SH-SY5Y (cell line): Measurements from ENCODE around the gene LIN7C.

Experiments
- GATA2 ChIP-seq: IDR thresholded peaks from 2 replicates; pipeline ENCODE4 v1.6.1; 2011; ENCODE audit warnings: mild to moderate bottlenecking, low read depth, low read length
- GATA3 ChIP-seq: IDR thresholded peaks from 2 replicates; pipeline ENCODE4 v1.6.1; 2011; ENCODE audit warnings: low read depth, mild to moderate bottlenecking, low read length, moderate library complexity

DNA sequence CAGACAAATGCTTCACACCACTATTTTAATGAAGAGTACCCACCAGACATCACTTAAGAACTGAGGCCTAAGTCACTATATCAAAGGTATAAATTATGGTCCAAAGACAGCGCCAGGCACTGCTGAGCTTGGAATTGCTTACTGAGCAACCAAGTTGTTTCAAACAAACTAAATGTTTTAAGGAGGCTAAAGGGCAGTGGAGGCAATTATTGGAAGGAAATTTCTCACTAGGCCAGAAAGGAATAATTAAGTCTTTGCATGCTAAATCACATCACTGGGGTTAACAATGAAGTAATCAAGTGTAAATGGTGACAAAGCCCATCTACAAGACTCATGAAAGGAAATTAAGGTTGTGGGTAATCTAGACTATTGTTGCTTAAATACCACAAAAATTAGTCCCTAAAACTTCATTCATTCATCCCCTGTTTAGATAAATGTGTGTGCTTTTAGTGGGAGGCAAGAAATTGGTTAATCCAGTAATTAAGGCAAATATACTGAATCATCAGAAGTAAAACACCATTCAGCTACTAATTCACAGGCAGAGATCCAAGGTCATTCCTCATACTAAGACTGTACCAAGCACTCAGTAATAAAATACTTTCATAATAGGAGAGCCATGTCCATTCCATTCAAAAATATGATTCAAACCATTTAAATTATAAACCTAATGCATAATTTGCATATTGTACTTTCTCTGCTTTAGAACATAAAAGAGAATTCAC, 55.2 kb downstream of the LIN7C start:
- TF ChIP-seq GATA2 = no peak
- TF ChIP-seq GATA3 = no peak
